NCI-H1436 (cell line): Measurements from ENCODE around the gene PRKAG1.
A peak's percentile ranks its signal among the peaks of the same experiment; 100 is the strongest.

Source experiments
- DNase-seq: peaks from one replicate; lab custom pipeline; 2025; lab: John Stamatoyannopoulos, UW

PRKAG1 gene

DNA sequence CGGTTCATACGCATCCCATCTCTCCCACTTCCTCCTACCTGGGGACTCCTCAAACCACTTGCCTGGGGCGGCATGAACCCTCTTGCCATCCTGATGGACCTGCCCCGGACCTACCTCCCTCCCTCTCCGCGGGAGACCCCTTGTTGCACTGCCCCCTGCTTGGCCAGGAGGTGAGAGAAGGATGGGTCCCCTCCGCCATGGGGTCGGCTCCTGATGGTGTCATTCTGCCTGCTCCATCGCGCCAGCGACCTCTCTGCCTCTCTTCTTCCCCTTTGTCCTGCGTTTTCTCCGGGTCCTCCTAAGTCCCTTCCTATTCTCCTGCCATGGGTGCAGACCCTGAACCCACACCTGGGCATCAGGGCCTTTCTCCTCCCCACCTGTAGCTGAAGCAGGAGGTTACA lies 36.8 kb downstream of the PRKAG1 start:
- no peak for DNase-seq

DNA sequence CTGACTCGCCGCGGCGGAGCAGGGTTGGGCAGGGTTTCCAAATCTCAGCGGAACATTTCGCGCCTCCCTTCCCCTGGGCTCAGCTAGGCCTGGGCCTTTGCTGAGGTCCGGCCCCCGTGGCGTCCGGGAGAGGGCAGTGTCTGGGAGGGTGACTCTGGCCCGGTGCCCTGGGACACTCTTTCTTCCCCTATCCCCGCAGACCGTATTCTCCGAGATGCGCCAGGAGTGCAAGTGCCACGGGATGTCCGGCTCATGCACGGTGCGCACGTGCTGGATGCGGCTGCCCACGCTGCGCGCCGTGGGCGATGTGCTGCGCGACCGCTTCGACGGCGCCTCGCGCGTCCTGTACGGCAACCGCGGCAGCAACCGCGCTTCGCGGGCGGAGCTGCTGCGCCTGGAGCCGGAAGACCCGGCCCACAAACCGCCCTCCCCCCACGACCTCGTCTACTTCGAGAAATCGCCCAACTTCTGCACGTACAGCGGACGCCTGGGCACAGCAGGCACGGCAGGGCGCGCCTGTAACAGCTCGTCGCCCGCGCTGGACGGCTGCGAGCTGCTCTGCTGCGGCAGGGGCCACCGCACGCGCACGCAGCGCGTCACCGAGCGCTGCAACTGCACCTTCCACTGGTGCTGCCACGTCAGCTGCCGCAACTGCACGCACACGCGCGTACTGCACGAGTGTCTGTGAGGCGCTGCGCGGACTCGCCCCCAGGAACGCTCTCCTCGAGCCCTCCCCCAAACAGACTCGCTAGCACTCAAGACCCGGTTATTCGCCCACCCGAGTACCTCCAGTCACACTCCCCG lies 37.4 kb downstream of the PRKAG1 start:
- DNase-seq: no peak

DNA sequence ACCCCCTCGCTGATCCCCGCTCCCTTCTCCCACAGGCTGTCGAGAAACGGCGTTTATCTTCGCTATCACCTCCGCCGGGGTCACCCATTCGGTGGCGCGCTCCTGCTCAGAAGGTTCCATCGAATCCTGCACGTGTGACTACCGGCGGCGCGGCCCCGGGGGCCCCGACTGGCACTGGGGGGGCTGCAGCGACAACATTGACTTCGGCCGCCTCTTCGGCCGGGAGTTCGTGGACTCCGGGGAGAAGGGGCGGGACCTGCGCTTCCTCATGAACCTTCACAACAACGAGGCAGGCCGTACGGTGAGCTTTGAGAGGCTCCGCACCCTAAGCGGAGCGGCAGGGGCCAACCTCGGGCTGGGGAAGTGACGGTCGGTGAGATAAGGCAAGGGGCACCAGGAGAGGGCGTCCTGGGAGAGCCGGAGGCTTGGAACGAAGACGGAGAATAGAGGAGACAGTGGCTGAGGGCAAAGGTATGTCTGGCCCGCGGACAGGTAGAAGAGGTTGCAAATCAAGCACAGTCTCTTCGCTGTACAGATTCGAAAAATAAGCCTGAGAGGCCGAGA lies 38.1 kb downstream of the PRKAG1 start:
- DNase-seq: no peak

DNA sequence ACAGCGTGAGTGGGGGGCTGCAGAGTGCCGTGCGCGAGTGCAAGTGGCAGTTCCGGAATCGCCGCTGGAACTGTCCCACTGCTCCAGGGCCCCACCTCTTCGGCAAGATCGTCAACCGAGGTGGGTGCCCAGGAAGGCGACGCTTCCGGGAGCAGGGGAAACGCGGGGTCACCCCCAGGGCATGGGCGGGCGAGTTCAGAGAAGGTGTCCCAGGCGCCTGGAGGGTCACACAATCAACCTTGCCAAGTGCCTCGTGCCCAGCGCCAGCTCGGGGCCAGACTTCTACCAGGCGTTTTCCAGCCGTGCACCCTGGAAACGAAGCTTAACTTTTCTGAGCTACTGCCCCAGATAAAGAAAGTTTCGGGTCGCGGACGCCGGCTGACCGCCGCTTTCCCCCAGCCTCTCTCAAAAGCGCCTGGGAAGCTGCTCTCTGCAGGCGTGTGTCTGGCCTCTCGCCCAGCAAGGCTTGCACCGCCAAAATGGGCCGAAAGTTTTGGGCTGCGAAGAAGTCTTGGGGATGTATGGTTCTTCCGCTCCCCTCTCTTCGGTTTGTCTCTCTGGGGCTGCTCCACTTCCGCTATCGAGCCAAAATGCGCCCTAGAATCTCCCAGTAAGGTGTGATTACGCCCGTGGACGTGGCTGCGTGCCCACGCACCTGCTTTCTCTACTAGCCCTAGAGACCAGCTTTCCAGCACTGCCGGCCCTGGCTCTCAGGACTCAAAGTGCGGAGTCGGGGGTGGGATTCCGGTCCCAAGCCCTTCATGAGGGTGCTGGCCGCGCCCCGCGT lies 38.8 kb downstream of the PRKAG1 start:
- DNase-seq: no peak

DNA sequence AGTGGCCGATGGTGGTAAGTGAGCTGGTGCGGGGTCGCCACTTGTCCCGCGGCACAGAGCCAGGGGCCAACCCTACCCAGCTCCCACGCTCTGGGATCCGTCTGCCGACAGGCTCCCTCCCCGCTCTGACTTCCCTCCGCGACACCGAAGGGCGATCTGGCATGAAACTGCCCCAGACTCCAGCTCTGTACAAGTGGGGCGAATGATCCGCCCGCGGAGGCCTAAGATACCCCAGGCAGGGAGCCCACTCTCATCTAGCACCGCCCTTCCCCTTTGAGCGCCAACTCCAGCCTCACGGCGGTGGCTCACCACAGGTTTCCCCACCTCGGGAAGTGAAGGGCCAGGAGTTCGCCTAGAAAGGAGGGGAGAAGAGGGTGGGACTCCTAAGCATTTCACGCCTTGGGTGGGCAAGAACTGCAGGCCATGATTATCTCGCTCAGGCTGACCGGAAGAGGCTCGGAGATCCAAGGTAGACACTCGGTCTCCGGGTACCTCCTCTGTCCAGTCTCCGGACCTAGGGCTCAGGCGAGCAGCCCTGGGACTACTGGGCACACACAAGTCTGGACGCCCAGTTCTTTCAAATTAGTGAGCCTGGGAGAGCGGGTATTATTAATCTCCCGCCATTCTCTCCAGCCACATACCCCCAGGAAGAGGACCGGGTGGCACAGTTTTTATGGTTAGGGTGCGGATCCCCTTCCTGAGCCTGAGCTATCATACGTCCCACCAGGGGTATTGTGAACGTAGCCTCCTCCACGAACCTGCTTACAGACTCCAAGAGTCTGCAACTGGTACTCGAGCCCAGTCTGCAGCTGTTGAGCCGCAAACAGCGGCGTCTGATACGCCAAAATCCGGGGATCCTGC lies 39.6 kb downstream of the PRKAG1 start:
- DNase-seq: no peak

DNA sequence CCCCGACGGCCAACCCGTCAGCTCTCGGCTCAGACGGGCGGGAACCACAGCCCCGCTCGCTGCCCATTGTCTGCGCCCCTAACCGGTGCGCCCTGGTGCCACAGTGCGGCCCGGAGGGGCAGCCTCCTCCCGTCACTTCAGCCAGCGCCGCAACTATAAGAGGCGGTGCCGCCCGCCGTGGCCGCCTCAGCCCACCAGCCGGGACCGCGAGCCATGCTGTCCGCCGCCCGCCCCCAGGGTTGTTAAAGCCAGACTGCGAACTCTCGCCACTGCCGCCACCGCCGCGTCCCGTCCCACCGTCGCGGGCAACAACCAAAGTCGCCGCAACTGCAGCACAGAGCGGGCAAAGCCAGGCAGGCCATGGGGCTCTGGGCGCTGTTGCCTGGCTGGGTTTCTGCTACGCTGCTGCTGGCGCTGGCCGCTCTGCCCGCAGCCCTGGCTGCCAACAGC lies 40.3 kb downstream of the PRKAG1 start, which contains the start of gene WNT1:
Gene WNT1 (plus strand): TSS at position 32 of the 450 bp plus-strand sequence. CDS start 329 bp downstream, at position 361.
- no peak for DNase-seq

DNA sequence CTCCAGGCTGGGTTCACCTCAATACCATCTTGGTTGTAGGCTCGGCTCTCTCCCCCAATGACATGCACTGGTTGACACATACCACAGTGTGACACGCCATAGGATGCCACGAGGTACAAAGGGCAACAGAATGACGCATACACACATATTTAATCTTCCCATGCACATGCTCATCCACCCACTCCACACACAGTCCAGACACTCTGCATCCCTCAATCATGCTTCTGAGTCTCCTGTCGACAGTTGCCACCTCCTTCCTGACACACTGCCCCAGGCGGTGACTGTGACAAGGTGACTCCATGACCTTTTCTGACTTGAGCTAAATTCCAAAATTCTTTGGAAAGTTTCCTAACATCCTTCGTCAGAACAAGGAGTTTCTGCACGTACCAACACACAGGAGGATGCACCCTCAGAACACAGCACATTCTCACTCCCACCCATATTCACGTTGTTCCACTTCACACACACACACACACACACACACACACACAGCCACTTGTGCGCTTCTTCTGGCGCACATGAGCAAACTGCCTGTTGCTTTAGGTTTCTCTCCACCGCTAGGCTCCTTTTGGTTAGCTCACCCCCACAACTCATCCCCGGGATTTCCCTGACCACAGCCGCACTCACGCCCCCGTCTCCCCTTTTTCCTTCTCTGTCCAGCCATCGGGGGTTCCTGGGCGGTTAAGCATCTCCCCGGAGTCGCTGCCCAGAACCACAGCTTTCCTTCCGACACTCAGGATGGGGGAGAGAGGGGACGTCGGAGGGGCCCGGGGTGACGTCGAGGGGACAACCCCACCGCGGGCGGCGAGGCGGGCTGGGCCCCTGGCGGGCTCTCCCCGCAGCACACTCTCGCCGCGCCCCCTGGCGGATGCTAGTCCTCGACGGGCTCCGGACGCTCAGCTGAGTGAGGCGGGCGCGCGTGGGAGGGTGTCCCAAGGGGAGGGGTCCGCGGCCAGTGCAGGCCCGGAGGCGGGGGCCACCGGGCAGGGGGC lies 41.0 kb downstream of the PRKAG1 start:
- peak; percentile 31 for DNase-seq

DNA sequence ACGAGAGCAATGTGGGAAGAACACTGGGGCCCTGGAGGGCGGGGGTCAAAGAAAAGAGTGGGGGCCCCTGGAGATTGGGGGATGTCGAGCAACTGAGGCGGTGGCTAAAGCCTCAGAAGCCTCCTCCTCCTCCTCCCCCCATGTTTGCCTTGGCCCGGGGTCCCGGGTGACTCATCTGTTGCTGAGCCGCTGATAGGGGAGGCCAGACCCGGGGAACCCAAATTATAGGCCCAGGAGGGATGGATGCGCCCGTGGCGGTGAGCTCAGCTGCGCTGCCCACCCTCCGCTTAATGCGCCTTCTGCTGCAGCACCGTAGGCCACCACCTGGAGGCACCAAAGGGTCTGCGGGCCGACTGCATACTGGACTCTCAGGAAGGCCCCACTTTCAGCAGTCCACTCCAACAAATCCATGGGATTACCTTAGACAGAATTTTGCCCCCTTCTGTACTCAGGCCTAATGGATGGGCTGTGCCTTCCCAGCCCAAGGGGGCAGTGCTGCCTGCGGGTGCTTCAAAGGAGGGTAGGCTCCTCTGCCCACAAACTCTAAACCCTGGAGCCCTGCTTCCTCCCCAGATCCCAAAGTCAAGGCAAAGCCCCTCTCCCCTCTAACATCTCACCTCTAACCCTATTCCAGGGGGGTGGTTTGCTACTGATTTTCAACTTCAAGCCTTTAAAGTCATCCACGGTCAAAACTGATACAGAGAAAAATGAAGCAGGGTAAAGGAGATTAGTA lies 44.5 kb downstream of the PRKAG1 start:
- DNase-seq: no peak

DNA sequence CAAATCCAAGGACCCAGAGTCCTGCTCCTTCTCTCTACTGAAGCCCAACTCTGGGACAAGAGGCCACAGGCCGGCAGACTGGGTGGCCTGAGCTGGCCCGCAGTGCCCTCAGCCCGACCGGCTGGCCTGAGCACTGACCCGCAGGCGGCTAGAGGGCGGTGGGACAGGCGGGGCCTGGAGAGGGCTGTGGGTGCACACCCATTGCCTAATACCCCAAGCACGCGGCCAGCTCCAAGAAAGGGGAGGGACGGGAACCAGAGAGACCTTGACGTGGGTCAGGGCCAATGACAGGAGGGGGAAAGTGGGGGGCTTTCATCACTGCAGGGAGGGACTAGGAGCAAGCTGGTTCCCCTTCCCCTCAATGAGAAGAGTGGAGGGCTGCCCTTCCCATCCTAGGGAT lies 45.0 kb downstream of the PRKAG1 start:
- DNase-seq: no peak

DNA sequence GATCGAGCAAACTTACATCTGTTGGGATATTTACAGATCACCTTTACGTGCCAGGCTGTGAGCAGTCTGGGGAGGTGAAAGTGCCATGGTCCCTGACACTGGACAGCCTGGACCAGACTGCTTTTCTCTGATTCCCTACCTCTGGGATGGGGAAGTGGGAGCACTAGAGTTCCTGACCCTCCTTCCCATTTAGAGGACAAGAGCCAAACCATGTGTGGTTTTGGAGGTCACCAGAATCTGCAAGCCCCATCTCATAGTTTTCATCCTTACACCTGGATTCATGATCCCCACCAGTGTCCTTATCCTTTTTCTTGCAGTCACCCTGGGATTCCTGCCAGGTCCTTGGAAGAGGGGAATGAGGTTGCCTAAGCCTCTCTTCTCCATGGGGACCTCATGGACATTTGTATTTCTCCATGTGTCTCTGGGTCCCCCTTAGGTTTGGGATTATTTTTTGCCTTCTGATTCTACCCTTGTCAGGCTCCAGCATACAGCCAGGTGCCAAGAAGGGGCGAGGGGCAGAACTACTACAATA lies 45.6 kb downstream of the PRKAG1 start:
- no peak for DNase-seq

DNA sequence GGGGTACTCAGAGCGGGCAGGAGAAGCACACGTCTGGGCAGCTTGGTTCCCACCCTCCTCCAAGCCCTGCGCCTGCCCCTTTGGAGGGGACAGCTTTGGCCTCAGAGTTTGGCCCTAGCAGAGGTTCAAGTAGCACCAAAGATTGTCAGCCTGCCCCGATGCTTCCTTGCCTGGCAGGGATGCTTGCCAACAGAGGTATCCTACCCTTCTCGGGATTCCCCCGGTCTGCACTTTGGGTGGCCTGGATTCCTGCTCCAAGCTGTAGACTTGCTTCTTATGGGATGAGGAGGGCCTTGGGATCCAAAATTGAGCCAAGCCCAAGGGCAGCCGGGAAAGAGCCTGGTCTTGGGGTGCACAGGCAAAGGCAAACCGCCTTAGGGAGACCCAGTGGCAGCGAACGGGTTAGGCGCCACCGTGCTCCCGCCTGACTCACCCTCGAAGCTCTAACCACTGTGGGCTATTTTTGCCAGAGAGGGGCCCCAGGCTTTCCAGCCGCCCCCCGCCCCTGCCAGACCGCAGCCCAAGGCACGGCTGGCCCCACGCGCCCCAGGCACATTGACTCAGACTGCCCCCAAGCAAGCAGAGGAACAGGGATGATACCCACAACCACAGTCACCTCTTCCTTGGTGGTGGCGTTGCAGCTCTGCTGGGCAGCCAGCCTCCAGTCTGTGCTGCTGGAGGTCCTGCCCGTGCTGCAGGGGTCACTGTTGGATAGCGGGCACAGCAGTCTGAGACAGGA lies 46.2 kb downstream of the PRKAG1 start:
- no peak for DNase-seq

DNA sequence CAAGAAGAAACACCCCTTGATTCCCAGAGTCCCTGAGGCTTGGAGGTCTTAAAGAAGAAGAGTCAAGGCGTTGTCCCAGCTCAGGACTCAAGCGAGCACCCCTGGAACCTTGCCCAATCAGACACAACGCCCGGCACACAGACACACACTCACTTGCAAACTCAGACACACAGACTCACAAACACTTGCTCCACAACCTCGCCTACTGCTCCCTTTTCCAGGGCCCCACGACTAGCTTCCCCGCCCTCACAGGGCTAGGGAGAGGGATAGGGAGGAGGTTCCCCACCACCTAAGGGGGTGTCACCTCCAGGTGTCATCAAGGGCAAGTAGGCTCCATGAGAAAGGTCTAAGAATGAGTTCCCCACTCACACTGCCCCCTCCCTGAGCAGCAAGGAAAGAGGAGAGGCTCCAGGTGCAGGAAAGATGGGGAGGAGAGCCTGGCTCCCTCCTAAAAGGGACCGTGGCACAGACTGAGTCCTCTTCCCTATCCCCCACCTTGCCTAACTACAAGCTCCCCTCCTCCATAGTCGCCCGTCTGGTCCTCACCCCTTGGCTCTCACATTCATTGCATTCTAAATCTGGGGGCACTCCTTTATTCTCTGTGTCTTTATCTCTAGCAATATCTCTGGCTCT lies 47.8 kb downstream of the PRKAG1 start:
- no peak for DNase-seq

DNA sequence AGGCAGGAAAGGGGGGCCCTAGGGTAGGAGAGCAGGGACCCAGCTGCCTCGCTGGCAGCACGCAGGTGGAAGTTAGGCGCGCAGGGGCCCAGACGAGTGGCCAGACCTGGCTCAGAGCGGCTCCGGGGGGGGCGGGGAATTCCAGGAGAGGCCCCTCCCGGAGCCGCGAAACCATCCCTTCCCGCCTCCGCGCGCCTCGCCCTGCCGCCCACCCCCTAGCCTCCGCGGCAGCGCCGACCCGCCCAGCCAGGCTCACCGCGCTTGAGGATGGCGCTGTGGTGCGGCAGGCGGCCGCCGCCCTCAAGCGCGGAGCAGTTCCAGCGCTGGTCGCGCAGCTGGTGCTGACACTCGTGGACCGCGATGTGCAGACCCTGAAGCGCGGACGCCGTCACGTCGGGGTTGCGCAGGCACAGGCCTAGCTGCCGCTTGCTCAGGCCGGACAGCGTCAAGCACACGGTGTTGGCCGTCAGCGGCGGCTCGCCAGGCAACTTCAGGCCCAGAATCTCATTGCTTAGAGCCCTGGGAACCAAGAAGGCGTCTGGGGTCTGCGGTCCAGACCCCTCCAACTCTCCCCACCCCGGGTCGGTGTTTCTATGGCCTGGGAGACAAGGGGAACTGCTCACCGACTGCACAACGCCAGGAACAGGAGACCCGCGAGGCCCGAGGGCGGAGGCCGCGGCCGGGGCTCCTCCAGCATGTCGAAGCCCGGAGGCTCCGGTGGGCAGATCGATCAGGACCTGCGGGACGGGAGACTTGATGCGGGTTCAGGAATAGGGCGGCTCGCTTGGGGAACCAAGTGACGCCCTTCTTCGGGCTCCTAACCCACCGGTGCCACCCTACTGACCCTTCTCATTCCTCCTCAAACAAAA lies 48.5 kb downstream of the PRKAG1 start:
- DNase-seq: no peak

DNA sequence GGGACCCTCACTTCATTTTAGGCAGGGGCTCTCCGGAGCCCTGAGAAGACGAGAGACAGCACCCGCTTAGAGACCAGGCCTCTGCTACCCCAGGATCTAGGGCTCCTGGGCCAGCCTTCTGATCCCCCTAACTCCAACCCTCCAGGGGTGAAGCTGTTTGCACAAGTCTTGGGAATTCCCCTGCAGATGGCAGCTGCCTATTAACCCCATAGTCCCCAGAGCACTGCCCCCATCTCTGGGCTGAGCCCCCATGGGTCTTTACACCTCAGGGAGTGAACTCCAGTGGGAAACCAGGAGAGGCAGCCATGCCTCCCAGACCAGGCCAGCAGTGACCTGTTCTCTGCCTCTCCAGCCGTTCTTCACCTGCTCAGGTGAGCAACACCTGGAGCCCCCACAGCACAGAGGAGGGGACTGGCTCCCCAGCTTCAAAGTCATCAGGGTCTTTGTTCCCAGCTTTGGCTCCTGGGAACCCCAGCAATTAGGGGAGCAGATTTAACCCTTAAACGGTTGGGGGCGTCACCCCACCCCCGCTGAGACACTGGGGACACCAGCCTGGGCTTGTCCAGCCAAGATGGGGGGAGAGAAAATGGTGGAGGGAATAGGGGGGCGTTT lies 49.3 kb downstream of the PRKAG1 start:
- DNase-seq: no peak

DNA sequence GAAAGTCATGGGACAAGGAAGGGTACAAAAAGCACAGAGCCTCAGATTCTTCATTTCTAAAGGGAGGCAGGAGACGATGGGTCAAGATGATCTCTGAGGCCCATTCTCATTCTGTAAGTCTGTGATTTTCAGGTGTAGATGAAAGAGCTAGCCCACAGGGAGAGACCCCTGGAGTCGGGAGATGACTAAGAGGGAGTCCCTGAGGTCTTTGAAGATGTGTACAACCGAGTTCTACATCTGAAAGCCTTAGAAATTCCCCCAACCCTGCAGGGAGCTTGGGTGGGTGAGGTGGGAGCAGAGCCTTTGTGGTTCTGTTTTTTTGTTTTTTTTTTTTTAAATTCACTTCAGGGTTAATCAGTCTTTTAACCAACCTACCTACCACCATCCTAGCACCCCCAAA lies 50.1 kb downstream of the PRKAG1 start:
- DNase-seq: no peak

DNA sequence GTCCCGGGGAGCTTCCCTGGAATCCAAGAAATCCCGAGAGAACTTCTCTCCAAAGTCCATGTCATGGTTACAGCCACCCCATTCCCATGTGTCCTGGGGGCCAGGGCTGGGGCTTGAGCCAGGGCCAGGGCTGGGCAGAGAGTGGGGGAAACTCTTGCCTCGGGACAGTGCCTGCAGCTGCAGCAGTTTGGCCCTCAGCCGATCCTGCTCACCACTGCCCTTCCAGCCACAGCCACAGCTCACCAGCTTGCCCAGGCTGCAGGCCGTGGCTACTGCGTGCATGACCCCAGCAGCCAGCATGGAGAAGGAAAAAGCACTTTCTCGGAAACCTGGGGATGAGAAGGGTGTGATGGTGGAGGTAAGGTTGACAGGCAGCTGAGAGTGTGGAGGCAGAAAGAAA lies 50.6 kb downstream of the PRKAG1 start:
- no peak for DNase-seq
